22Rv1 (cell line): ENCODE results near the gene CDK11B.

ENCODE experiments used
- CTCF ChIP-seq: fragments of 450-650 bp; IDR thresholded peaks from 2 replicates; pipeline ENCODE4 v1.5.1; 2017; ENCODE audit warnings: mild to moderate bottlenecking
- ZFX ChIP-seq: fragments of 450-650 bp; IDR thresholded peaks from 2 replicates; pipeline ENCODE4 v1.6.1; 2017; ENCODE audit warnings: antibody characterized with exemption, borderline replicate concordance

- TF ChIP-seq CTCF (no peak), ZFX (no peak)
Observed at GRCh38 chr1:1603671-1604373, 55.0 kb downstream of the CDK11B start.
